ENCODE results near the gene CTNND2.
A peak's percentile ranks its signal among the peaks of the same experiment; 100 is the strongest.

The CTNND2 gene

DNA sequence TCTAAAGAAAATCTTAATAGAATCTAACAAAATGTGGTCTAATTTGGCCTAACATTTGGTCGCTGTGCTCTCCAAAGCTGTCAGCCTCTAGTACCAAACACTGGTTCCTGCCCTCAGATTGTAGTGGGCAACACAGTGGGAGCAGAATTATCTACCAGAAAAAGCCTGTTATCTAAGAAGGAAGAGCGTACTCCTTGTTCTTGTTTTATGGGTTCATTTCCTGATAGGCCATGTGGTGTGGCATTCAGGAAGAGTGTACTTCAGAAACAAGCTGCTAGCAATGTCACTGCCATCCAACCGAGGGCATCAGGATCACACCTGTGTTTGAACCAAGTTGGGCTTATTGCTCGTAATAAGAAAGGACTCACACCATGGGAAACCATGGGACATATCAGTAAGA lies 655.3 kb downstream of the CTNND2 start:
- no peak for DNase-seq (ENCODE audit: low spot score)

DNA sequence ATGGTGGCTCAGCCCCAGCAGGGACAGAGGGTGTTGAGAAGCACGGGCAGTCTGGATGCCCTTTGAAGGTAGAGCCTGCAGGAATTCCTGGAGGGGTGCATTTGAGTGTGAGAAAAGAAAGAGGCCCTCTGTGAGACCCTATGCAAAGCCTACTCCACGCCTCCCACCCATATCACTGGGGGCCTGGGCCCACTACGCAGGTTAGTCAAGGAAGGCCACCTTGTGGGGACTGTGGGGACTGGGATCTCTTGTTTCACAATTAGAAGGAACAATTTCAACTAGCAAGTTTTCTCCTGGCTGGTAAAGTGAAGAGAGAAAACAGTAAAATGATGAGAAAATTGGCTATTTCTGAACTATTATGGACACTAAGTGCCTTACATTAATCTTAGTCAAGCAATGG lies 657.0 kb downstream of the CTNND2 start:
- DNase-seq (ENCODE audit: low spot score) = no peak

- no peak for DNase-seq (ENCODE audit: low spot score)
Observed at GRCh38 chr5:11240293-11241190, 663.7 kb downstream of the CTNND2 start.

- no peak for DNase-seq (ENCODE audit: low spot score)
Observed at GRCh38 chr5:11239261-11240015, 664.8 kb downstream of the CTNND2 start.

GRCh38 chr5:11234501-11234911 lies 669.7 kb downstream of the CTNND2 start:
- peak; percentile 10 for DNase-seq (ENCODE audit: low spot score)

DNA sequence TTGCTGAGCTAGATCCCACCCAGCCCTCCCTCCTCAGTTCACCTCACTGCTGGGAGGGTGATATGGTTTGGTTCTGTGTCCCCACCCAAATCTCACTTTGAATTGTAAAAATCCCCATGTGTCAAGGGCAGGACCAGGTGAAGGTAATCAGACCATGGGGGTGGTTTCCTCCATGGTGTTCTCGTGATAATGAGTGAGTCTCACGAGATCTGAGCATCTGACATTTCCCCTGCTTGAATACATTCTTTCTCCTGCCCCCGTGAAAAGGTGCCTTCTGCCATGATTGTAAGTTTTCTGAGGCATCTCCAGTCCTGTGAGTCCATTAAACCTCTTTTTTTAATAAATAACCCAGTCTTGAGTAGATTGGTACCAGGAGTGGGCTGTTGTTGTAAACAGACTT lies 673.4 kb downstream of the CTNND2 start:
- DNase-seq (ENCODE audit: low spot score) = no peak

DNA sequence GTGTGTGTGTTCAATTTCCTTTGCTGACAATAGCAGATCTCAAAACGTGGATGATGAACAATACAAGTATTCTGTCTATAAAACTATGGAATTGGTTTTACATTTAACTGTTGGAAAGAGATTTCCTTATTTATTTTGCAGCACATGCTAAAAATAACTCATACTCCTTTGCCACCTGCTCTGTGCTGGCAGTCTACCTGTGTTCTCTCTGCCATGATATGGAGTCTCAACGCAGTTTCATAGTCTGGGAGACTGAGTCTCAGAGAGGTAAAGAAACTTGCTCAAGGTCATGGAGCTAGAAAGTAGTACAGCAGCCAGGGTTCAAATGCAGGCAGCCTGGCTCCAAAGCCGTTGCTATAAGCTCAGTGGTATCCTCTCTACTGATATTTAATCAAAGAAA lies 677.2 kb downstream of the CTNND2 start:
- no peak for DNase-seq (ENCODE audit: low spot score)

DNA sequence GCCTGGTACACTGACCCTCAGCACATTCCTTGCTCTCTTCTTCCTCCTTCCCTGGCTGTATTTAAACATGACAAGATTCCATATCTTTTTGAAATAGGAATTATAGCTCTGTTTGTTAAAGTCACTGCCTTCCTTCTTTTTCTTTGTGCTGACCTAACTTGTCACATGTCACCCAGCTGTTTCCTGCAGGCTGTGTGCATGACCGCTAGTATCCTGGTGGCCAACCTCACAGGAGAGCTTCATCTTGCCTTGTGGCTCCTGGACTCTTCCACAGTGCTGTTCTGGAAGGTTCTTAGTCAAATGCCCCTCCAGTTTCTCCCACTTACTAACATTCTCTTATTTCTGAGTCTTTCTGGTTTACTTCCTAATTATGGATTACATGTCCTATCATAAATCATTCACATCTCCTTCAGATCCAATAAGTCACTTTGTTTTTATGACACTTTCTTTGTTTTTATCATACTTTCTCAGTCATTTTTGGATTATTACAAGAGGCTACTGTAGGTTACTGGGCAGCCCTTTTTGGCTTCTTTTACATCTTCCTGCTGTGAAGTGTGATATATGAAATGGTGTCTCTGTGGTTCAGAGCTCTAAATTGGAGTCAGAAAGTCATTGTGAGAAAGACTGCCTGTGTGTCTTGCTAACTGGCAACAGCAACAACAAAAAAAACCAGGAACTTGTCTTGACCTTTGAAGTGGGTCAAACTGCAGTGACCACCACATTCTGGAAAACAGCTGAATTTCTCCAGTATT lies 679.6 kb downstream of the CTNND2 start:
- no peak for DNase-seq (ENCODE audit: low spot score)

GRCh38 chr5:11222169-11222568 lies 682.1 kb downstream of the CTNND2 start:
- DNase-seq (ENCODE audit: low spot score) = no peak

DNA sequence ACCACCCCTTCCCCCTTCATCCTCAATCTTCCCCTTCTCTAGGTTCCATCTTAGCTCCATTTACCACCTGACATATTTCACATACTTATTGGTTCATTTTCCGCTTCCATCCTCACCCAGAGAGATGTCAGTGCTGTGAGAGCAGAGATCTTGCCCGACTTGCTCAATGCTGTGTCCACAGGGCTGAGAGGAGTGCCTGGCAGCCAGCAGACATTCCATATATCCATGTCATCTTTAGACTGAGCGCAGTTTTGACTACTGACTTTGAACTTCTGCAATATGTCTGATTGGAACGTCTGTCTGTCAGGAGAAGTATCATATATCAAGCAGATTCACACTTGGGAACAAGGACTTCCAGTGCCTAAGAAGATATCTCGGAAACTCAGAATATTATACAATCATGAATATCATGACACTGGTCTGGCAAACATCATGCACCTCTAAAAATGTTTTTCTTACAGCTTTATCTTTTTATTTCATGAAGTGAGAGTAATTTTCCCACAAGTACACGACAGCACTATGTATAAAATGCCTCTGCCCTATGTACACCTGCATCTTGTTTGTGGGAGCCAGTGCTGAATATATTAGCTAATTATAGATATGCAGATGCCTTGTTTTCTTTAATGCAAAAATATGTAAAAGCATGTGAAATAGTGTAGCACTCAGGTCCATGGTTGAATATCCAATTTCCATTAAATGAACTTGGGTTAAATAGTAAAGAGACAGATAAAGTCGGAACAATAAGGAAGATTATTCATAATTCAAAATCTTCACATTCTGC lies 689.2 kb downstream of the CTNND2 start:
- no peak for DNase-seq (ENCODE audit: low spot score)

- no peak for DNase-seq (ENCODE audit: low spot score)
Observed at GRCh38 chr5:11212706-11213105, 691.5 kb downstream of the CTNND2 start.

DNA sequence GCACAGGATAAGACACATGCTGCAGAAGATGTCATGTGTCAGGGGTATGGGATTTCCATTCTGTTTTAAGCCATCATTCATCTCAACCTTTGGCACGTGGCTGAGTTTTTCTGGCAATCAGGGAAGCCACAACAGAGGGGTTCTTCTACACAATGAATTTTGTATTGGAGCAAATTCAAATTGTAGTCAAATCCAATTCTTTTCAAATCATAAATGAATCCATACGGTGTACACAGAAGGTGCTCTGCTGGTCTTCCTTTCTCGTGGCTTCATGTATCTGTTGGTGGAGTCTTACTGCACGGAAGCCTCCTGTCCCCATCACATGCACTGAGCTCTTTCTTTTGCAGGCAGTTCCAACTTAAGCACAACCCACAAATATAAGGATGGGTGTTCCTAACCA lies 706.5 kb downstream of the CTNND2 start:
- DNase-seq (ENCODE audit: low spot score) = no peak

GRCh38 chr5:11191673-11192072 lies 712.6 kb downstream of the CTNND2 start:
- no peak for DNase-seq (ENCODE audit: low spot score)

DNA sequence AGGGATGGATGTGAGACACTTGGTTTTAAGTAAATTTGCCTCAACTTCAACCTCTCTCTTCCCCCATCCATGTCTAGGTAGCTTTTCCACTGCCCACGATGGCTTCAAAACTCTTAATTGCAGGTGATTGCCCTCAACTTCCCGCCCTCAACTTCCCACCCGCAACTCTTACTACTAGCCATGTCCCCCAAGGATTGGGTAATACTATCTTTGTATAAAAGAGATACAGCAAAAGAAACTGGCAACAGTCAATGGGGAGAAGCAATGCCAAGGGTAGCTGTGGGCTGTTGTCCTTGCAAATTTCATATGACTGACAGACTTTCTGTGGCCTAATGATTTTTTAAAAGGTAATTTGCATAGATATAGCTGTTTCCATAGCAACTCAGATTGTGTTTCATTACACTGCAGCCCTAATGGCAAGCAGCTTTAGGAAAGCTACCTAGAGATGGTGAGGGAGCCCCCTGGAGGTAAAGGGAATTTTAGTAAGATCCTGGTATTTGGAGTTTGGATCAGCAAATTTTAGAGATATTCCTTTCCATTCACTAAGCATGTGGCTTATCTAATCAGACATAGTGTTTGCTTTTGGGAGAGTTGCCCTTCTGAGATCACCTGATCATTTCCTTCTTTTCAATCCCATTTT lies 721.7 kb downstream of the CTNND2 start:
- DNase-seq (ENCODE audit: low spot score) = peak; percentile 16

DNA sequence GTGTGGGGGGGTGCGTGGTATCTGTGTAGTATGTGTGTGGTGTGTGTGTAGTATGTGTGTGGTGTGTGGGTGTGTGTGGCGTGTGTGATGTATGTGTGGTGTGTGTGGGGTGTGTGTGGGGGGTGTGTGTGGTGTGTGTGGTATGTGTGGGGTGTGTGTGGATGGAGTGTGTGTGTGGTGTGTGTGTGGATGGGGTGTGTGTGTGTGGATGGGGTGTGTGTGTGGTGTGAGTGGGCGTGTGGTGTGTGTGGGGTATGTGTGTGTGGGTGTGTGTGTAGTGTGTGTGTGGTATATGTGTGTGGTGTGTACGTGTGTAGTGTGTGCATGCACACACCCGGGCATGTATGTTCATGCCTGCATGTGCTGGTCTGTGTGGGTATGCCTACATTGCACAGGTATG lies 722.3 kb downstream of the CTNND2 start:
- no peak for DNase-seq (ENCODE audit: low spot score)

DNA sequence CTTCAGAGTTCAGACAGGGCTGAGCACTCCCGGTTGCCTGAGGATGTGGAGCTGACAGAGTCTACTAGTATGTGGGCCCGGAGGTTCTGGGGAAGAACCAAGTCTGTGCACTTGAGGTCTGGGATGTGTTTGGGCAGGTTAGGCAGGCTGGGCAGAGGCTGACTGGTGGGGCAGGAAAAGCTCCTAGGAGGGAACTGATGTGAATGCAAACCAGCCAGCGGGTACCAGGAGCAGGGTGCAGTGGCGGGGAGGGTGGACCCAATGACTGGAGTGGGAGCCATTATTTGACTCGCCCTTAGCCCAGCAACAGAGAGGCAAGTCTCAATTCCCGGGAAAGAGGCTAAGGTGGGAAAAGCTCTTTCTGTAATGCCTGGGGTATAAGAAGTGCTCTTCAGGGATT lies 723.4 kb downstream of the CTNND2 start:
- no peak for DNase-seq (ENCODE audit: low spot score)

DNA sequence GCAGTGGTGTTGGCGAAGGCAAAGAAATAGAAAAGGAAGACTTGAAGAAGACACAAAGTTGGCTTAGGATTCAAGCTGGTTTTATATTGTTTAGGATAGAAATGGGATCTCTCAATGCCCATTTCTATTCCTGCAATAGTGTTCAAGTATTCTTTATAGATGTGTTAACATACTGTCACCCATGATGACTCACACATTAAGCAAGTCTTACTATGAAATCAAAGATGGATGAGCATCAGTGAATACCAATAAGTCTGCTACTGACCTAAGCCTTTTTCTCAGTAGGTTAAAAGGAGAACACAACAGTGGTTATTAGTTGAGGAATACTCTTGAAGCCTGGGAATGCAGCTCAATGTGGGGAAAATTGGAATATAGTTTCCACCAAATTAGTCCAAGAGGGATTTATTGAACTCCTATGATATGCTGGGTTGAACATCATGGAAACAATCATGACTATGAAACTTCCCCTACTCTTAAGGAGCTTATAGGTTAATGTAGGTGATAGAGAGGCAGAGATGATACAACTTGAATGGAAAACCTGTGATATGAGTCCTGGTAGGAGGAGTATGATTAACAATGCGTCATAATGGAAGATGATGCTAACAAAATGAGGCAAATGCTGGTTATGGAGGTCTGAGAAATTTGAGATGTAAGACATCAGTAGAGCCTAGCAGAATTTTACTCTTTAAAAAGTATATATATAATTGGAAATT lies 726.1 kb downstream of the CTNND2 start:
- no peak for DNase-seq (ENCODE audit: low spot score)

GRCh38 chr5:11174591-11174990 lies 729.7 kb downstream of the CTNND2 start:
- no peak for DNase-seq (ENCODE audit: low spot score)

GRCh38 chr5:11172484-11172883 lies 731.8 kb downstream of the CTNND2 start:
- DNase-seq (ENCODE audit: low spot score) = no peak

GRCh38 chr5:11171236-11171635 lies 733.0 kb downstream of the CTNND2 start:
- DNase-seq (ENCODE audit: low spot score) = no peak

GRCh38 chr5:11166923-11167322 lies 737.3 kb downstream of the CTNND2 start:
- DNase-seq (ENCODE audit: low spot score) = no peak

Measured in kidney capillary endothelial cell (primary cell).